LHCN-M2 (cell line): ENCODE measurements around the gene CTNNBL1. TPM values are rescaled to one million over a fixed set of nuclear protein-coding genes. Genes with fewer than 3 reads are reported as not detected.
A peak's percentile ranks its signal among the peaks of the same experiment; 100 is the strongest.
"Not testable (repeated sequence)": the region's sequence is repeated elsewhere in the genome, so short reads cannot be mapped to it uniquely, and the experiment has no call there.

Source experiments
- DNase-seq: peaks from one replicate; pipeline ENCODE4 v3.0.0-alpha.2; 2012; ENCODE audit warnings: low read depth
- polyA plus RNA-seq: library from polyadenylated mRNA; unstranded; fragments of >200 nt; gene quantifications from one replicate; pipeline ENCODE4 v1.2.1, GENCODE V29; 2012; ENCODE audit warnings: missing spikeins
- total RNA-seq: library from RNA; depleted of rRNA; stranded (reverse); fragments of >200 nt; gene quantifications from 2 replicates; pipeline ENCODE4 v1.2.3, GENCODE V29; 2014; rRNA removed

Gene CTNNBL1, protein sequence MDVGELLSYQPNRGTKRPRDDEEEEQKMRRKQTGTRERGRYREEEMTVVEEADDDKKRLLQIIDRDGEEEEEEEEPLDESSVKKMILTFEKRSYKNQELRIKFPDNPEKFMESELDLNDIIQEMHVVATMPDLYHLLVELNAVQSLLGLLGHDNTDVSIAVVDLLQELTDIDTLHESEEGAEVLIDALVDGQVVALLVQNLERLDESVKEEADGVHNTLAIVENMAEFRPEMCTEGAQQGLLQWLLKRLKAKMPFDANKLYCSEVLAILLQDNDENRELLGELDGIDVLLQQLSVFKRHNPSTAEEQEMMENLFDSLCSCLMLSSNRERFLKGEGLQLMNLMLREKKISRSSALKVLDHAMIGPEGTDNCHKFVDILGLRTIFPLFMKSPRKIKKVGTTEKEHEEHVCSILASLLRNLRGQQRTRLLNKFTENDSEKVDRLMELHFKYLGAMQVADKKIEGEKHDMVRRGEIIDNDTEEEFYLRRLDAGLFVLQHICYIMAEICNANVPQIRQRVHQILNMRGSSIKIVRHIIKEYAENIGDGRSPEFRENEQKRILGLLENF
- total RNA-seq: 33.6 and 41.7 TPM in 2 replicates
- polyA plus RNA-seq: 59.1 TPM

DNA sequence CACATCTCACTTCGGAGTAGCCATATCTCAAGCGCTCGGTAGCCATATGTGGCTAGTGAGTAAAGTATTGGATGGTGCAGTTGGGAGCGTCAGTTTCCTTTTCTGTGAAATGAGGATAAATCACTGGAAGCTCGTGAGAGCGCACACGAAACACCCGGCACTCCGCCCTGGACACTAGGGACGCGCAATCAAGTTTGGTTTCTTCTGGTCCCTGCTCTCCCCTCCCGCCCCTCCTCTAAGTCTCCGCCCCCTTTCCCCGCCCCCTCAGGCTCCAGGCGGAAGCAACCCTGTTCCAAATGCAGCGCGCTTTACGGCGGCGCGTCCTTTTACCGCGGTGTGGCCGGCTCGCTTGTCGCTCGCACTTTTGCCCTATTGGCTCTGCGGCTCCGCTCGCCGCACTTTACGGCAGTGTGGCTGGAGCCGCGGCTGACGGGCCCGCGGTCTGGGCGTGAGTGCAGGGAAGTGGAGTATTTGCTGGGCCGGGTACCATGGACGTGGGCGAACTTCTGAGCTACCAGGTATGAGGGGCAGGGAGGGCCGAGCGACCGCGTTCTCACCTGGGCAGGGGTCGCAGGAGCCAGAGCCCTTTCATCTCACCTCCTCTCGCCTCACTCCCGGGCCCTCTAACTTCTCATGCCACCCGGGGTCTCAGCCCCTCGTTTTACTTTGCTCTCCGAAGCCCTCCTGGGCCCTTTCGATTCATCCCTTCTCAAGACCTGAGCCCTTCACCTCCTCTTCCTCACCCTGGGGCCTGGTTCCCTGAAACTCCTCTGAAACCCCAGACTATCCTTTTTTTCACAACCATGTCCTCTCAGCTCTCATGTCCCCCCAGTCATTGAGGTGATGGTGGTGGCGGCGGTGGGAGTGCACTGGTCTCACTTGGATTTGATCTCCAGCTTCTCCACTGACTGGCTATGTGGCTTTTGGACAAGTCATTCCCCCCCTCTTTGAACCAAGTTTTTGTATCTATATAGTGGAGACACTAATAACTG, at the start of gene CTNNBL1:
Gene CTNNBL1, plus strand, starts transcription at position 396 of the 992 bp plus-strand sequence. Its CDS starts 93 bp downstream, at position 489.
- peak; percentile 96 for DNase-seq

GRCh38 chr20:37644605-37645004, 49.2 kb upstream of the CTNNBL1 start:
- DNase-seq: no peak

DNA sequence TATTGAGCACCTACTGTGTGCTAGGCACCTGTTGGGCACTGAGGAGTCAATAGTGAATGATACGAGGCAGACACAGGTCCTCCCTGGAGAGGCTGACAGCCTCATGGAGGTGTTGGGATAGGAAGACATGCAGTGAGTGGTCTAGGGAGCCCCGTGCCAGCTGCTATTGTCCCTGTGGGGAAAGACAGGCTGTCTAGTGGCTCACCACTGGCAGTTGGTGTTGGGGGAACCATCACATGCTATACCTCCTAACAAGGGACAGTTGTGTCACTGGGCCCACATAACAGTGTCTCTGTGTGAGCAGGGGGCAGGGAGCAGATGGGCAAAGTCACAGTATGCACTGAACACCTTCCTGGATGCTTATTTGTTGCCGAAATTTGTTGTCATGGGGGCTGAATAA, 45.9 kb upstream of the CTNNBL1 start:
- no peak for DNase-seq

- DNase-seq: peak; percentile 63
Measured at GRCh38 chr20:37649017-37649416, 44.8 kb upstream of the CTNNBL1 start.

GRCh38 chr20:37649676-37650370, 44.0 kb upstream of the CTNNBL1 start:
- no peak for DNase-seq

- no peak for DNase-seq
Measured at GRCh38 chr20:37650661-37651060, 43.2 kb upstream of the CTNNBL1 start.

DNA sequence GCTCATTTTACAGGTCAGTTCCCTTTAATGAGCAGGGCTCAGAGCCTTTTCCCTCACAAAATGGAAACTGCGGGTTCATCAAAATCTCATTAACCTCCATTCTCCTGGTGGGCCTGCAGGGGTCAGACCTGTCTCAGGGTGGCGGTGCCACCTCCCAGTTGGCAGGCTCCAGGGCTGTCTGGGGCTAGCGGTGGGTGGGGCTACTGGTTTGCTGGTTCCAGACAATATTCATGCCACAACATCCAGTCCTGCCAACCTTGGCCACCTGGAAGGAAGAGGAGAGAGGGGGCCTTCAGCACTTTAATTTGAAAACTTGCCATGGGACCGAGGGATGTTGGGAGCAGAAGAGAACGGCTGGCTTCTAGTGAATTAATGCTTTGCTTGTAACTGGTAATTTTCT, 41.9 kb upstream of the CTNNBL1 start:
- peak; percentile 51 for DNase-seq

DNA sequence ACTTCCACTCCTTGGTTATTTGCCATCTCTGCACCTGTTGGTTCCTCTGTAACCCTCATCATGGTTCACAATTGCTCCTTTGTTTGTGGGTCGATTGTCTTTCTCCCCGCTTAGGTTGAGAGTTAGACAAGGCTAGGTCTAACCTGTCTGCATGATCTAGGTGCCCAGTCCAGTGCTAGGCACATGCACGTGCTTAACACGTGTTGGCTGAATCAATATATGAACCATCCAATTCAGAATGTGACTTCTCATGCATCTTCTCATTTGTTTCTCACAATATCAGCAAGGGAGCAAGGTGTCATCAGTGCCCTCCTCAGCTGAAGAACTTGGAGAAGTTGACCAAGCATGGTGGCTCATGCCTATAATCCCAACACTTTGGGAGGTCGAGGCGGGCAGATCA, 36.9 kb upstream of the CTNNBL1 start:
- no peak for DNase-seq

DNA sequence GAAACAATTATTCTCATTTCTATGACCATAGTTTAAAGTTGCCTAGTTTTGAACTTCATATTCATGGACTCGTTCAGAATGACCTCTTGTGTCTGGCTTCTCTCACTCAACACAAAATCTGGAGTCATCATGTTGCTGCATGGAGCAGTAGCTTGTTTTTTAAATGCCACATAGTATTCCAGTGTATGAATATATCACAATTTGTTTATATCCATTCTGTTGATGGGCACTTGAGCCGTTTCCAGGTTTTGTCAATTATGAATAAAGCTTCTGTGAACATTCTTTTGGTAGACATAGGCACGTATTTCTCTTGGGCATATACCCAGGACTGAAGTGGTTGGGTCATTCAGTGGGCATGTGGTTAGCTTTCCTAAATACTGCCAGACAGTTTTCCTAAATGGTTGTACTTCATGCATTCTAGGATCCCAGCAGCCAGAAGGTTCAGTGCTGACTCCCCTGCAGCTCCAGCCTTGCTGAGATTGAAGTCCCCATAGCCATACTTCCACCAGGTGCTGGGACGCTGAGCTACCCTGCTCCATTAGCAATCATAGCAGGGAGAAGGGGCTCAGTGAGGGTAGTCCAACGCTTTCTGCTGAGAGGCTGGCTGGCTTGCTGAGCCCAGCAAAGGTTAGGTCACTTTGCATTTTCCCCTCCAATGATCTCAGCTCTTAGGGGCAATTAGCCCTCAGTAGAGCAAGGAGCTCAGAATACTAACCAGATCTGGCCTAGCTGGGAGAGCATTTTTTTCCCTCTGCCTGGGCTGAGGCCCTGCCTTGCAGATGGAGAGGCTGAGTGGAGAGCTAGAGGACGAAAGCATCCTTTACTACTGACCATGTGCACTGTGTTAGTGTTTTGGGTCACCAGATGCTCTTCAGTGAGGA, 35.7 kb upstream of the CTNNBL1 start:
- no peak for DNase-seq

- no peak for DNase-seq
Measured at GRCh38 chr20:37661519-37661918, 32.3 kb upstream of the CTNNBL1 start.

DNA sequence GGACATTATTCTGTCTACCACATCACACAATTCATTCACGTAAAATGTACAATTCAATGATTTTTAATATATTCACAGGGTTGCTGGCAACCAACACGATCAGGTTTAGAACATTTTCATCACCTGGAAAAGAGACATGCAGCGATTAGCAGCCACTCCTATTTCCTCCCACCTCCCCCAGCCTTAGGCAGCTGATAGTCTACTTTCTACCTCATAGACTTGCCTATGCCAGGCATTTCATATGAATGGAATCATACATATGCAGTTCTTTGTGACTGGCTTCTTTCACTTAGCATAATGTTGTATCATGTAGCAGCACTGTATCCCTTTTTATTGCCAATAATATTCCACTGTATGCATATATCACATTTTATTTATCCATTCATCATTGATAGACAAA, 31.5 kb upstream of the CTNNBL1 start:
- no peak for DNase-seq

- DNase-seq: not testable (repeated sequence)
Measured at GRCh38 chr20:37664595-37664994, 29.2 kb upstream of the CTNNBL1 start.

- no peak for DNase-seq
Measured at GRCh38 chr20:37668166-37668565, 25.7 kb upstream of the CTNNBL1 start.

- DNase-seq: no peak
Measured at GRCh38 chr20:37669062-37669772, 24.6 kb upstream of the CTNNBL1 start.

DNA sequence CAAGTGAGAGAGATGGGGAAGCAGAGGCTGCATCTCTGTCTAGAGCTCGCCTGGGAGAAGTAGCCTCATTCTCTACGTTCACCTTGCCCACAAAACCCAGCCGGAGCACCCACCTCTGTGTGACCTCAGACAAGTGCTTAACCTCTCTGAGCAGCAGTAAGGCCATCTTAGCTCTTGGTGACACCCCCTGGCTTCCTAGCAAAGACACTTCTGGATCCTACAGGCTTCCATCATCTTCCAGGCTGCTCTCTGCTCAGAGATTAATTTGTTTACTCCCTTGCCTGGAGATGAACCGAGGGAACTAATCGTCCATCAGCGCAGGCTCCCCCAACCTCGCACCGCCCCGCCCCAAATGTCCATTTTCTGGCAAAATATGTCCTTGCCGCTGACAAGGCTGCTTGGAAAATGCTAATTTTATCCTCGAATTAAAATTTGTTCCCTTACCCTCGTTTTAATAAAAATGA, 24.0 kb upstream of the CTNNBL1 start:
- DNase-seq: no peak

GRCh38 chr20:37670351-37670791, 23.5 kb upstream of the CTNNBL1 start:
- DNase-seq: no peak

GRCh38 chr20:37672143-37672542, 21.7 kb upstream of the CTNNBL1 start:
- DNase-seq: no peak

GRCh38 chr20:37673444-37673843, 20.4 kb upstream of the CTNNBL1 start:
- no peak for DNase-seq

DNA sequence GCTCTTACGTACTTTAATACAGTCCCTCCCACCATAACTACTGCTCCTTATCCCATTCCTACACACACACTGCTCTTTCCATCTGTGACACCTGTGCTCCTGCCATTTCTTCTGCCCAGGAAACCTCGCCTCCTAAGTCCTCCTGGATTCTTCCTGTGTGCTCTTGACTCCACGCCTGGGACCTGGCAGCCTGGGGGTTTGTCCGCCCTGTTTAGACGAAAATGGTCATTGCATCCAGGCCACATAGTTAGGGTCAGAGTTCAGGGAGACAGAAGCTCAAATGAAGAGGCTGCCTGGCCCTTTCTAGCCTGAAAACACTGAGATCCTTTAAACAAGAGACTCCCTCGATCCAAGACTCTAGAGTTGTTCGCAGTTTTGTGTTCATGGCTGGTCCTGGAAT, 17.4 kb upstream of the CTNNBL1 start:
- no peak for DNase-seq
